Activated T-helper 2 cell treated with anti-CD3 and anti-CD28 coated beads, Interferon-gamma antibody, Interleukin-2, Interleukin-4, amounts not matched to agents 10 μg/mL and 5 μg/mL and 100 μg/mL, durations not matched to agents 14 hours and 24 hours and 36 hours (primary cell): ENCODE results near the gene HPRT1. TPM values are rescaled to one million over a fixed set of nuclear protein-coding genes. Genes with fewer than 3 reads are reported as not detected.
"Not testable (repeated sequence)": the region's sequence is repeated elsewhere in the genome, so short reads cannot be mapped to it uniquely, and the experiment has no call there.

ENCODE experiments used
- DNase-seq: peaks from one replicate; pipeline ENCODE4 v3.0.0; 2021; ENCODE audit warnings: low spot score
- H3K27ac Mint-ChIP-seq: one replicate; pipeline ENCODE4 v1.8.0; 2021; ENCODE audit warnings: mixed read lengths
- H3K27me3 Mint-ChIP-seq: one replicate; pipeline ENCODE4 v1.8.0; 2021; ENCODE audit warnings: low read depth, mixed read lengths
- H3K36me3 Mint-ChIP-seq: one replicate; pipeline ENCODE4 v1.8.0; 2021; ENCODE audit warnings: low read depth, mixed read lengths
- H3K4me1 Mint-ChIP-seq: one replicate; pipeline ENCODE4 v1.8.0; 2021; ENCODE audit warnings: low read depth, mixed read lengths
- H3K4me3 Mint-ChIP-seq: one replicate; pipeline ENCODE4 v1.8.0; 2021; ENCODE audit warnings: low read depth, mild to moderate bottlenecking, moderate library complexity, mixed read lengths
- H3K9me3 Mint-ChIP-seq: one replicate; pipeline ENCODE4 v1.8.0; 2021; ENCODE audit warnings: mixed read lengths
- intact Hi-C: fragments of 100-400 bp; cut with micrococcal nuclease; formaldehyde crosslinking; loops from one replicate; pipeline ENCODE4 v1.15.1; 2023
- total RNA-seq: library from RNA; stranded (reverse); gene quantifications from 2 replicates; pipeline ENCODE4 v1.2.3, GENCODE V29; 2022

Gene HPRT1
- total RNA-seq, 1 donor from 2014 or later: 118 TPM

DNA sequence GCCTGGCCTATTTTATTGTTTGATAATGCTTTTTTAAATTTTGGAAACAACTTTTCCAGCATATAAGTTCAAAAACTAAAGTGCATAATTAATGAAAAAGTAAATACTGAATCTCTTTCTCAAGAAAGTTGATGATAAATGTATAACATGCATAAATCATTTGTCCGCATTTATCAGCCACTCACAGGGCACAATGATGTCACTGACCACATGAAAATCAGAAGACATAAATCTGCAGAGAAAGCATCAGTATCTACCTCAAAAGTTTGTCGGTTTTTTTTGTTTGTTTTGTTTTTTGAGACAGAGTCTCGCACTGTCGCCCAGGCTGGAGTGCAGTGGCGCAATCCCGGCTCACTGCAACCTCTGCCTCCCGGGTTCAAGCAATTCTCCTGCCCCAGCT is 5.5 kb upstream of the HPRT1 start:
- Mint-ChIP-seq H3K4me1 (peaks cover 3% of the 10 kb centered on the region), H3K27ac (no peak overlapping the region), H3K4me3 (no peak overlapping the region), H3K36me3 (peaks cover 3% of the 10 kb centered on the region), H3K9me3 (no peaks in the 10 kb centered on the region), H3K27me3 (no peaks in the 10 kb centered on the region)
- no peak for DNase-seq
- intact Hi-C loops: no loop called here

DNA sequence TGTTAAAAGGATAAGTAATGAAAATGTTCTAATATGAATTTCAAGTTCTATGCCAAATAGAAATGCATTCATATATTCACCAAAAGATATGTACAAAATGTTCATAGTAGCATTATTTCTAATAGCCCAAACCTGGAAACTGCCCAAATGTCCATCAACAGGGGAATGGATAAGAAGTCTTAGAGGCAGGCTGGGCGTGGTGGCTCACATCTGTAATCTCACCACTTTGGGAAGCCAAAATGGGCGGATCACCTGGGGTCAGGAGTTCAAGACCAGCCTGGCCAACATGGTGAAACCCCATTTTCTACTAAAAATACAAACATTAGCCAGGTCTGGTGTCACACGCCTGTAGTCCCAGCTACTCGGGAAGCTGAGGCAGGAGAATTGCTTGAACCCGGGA is 2.3 kb upstream of the HPRT1 start:
- Mint-ChIP-seq H3K4me3 (no peak overlapping the region), H3K4me1 (peaks cover 3% of the 10 kb centered on the region), H3K36me3 (peaks cover 9% of the 10 kb centered on the region), H3K9me3 (no peaks in the 10 kb centered on the region), H3K27ac (no peak overlapping the region), H3K27me3 (no peaks in the 10 kb centered on the region)
- no peak for DNase-seq
- intact Hi-C loops: no loop called here

- Mint-ChIP-seq H3K27ac (peak overlapping the region; percentile 68), H3K4me1 (peaks cover 14% of the 10 kb centered on the region), H3K27me3 (no peaks in the 10 kb centered on the region), H3K36me3 (peaks cover 11% of the 10 kb centered on the region), H3K9me3 (no peaks in the 10 kb centered on the region), H3K4me3 (peak overlapping the region; percentile 75)
- DNase-seq: no peak
- intact Hi-C loops: loop anchor here (2.0 kb wide), 1 partner anchor 83 kb away; no protein-coding TSS in a partner anchor
Observed at GRCh38 chrX:134459683-134460004, 321 bp upstream of the HPRT1 start.

- peaks cover 16% of the 10 kb centered on the region for H3K4me1 Mint-ChIP-seq
- H3K4me3 Mint-ChIP-seq: peak overlapping the region; percentile 88
- H3K9me3 Mint-ChIP-seq: no peaks in the 10 kb centered on the region
- peak overlapping the region; percentile 88 for H3K27ac Mint-ChIP-seq
- intact Hi-C loops: loop anchor here (2.0 kb wide), 1 partner anchor 84 kb away; no protein-coding TSS in a partner anchor
- no peaks in the 10 kb centered on the region for H3K27me3 Mint-ChIP-seq
- DNase-seq: no peak
- H3K36me3 Mint-ChIP-seq: peaks cover 12% of the 10 kb centered on the region
Observed at GRCh38 chrX:134460862-134461220, 876 bp downstream of the HPRT1 start.

DNA sequence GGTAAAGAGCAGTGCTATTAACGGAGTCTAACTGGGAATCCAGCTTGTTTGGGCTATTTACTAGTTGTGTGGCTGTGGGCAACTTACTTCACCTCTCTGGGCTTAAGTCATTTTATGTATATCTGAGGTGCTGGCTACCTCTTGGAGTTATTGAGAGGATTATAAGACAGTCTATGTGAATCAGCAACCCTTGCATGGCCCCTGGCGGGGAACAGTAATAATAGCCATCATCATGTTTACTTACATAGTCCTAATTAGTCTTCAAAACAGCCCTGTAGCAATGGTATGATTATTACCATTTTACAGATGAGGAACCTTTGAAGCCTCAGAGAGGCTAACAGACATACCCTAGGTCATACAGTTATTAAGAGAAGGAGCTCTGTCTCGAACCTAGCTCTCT is 1.5 kb downstream of the HPRT1 start:
- DNase-seq: no peak
- Mint-ChIP-seq H3K27me3 (no peaks in the 10 kb centered on the region), H3K9me3 (no peaks in the 10 kb centered on the region), H3K4me1 (peaks cover 16% of the 10 kb centered on the region), H3K4me3 (peak overlapping the region; percentile 88), H3K36me3 (peaks cover 14% of the 10 kb centered on the region), H3K27ac (no peak overlapping the region)
- intact Hi-C loops: loop anchor here (2.0 kb wide), 1 partner anchor 85 kb away; no protein-coding TSS in a partner anchor

- Mint-ChIP-seq H3K36me3 (peaks cover 14% of the 10 kb centered on the region), H3K4me3 (peak overlapping the region; percentile 5), H3K27me3 (no peaks in the 10 kb centered on the region), H3K9me3 (no peaks in the 10 kb centered on the region), H3K27ac (no peak overlapping the region), H3K4me1 (peaks cover 14% of the 10 kb centered on the region)
- no peak for DNase-seq
- intact Hi-C loops: no loop called here
Observed at GRCh38 chrX:134462927-134463326, 3.0 kb downstream of the HPRT1 start.

GRCh38 chrX:134464453-134464852 is 4.5 kb downstream of the HPRT1 start:
- H3K27me3 Mint-ChIP-seq, DNase-seq, H3K4me3 Mint-ChIP-seq, H3K27ac Mint-ChIP-seq, H3K9me3 Mint-ChIP-seq, intact Hi-C loops: not testable (repeated sequence)
- H3K4me1 Mint-ChIP-seq: peaks cover 14% of the 10 kb centered on the region
- peaks cover 19% of the 10 kb centered on the region for H3K36me3 Mint-ChIP-seq

GRCh38 chrX:134469486-134469885 is 9.5 kb downstream of the HPRT1 start:
- H3K27ac Mint-ChIP-seq: no peak overlapping the region
- H3K27me3 Mint-ChIP-seq: no peaks in the 10 kb centered on the region
- intact Hi-C loops: no loop called here
- peaks cover 16% of the 10 kb centered on the region for H3K36me3 Mint-ChIP-seq
- H3K4me3 Mint-ChIP-seq: no peak overlapping the region
- no peak for DNase-seq
- no peaks in the 10 kb centered on the region for H3K9me3 Mint-ChIP-seq
- peaks cover 6% of the 10 kb centered on the region for H3K4me1 Mint-ChIP-seq

GRCh38 chrX:134470013-134470412 is 10.0 kb downstream of the HPRT1 start:
- no peak overlapping the region for H3K27ac Mint-ChIP-seq
- H3K9me3 Mint-ChIP-seq: no peaks in the 10 kb centered on the region
- intact Hi-C loops: no loop called here
- peaks cover 6% of the 10 kb centered on the region for H3K4me1 Mint-ChIP-seq
- H3K36me3 Mint-ChIP-seq: peaks cover 21% of the 10 kb centered on the region
- H3K27me3 Mint-ChIP-seq: no peaks in the 10 kb centered on the region
- DNase-seq: no peak
- no peak overlapping the region for H3K4me3 Mint-ChIP-seq

- Mint-ChIP-seq H3K9me3 (no peaks in the 10 kb centered on the region), H3K36me3 (peaks cover 27% of the 10 kb centered on the region), H3K27me3 (no peaks in the 10 kb centered on the region), H3K27ac (no peak overlapping the region), H3K4me1 (peaks cover 8% of the 10 kb centered on the region), H3K4me3 (no peak overlapping the region)
- intact Hi-C loops: no loop called here
- DNase-seq: no peak
Observed at GRCh38 chrX:134472041-134472440, 12.1 kb downstream of the HPRT1 start.

- DNase-seq: no peak
- no peaks in the 10 kb centered on the region for H3K9me3 Mint-ChIP-seq
- peaks cover 3% of the 10 kb centered on the region for H3K4me1 Mint-ChIP-seq
- intact Hi-C loops: no loop called here
- H3K4me3 Mint-ChIP-seq: no peak overlapping the region
- H3K27ac Mint-ChIP-seq: no peak overlapping the region
- H3K36me3 Mint-ChIP-seq: peaks cover 28% of the 10 kb centered on the region
- H3K27me3 Mint-ChIP-seq: no peaks in the 10 kb centered on the region
Observed at GRCh38 chrX:134476284-134476683, 16.3 kb downstream of the HPRT1 start.

- no peak for DNase-seq
- Mint-ChIP-seq H3K4me1 (peaks cover 3% of the 10 kb centered on the region), H3K9me3 (no peaks in the 10 kb centered on the region), H3K4me3 (no peak overlapping the region), H3K36me3 (peaks cover 33% of the 10 kb centered on the region), H3K27ac (no peak overlapping the region), H3K27me3 (no peaks in the 10 kb centered on the region)
- intact Hi-C loops: no loop called here
Observed at GRCh38 chrX:134478374-134478773, 18.4 kb downstream of the HPRT1 start.

- H3K4me3 Mint-ChIP-seq: no peak overlapping the region
- intact Hi-C loops: loop anchor here (5.0 kb wide), 1 partner anchor 282 kb away; no protein-coding TSS in a partner anchor
- peaks cover 3% of the 10 kb centered on the region for H3K4me1 Mint-ChIP-seq
- DNase-seq: no peak
- no peaks in the 10 kb centered on the region for H3K27me3 Mint-ChIP-seq
- H3K36me3 Mint-ChIP-seq: peaks cover 30% of the 10 kb centered on the region
- H3K9me3 Mint-ChIP-seq: no peaks in the 10 kb centered on the region
- no peak overlapping the region for H3K27ac Mint-ChIP-seq
Observed at GRCh38 chrX:134480061-134480460, 20.1 kb downstream of the HPRT1 start.

DNA sequence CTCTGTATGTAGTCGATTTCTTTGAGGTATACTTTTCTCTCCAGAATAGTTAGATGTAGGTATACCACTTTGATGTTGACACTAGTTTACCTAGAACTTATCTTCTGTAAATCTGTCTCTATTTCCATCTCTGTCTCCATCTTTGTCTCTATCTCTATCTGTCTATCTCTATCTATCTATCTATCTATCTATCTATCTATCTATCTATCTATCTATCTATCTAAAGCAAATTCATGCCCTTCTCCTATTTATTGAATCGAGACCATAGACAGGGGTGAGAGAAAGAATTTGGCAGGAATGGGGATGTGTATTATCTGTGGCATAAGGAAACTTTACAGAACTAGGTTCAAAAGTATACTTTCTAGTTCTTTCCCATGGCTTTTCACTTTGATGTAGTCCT is 21.4 kb downstream of the HPRT1 start:
- intact Hi-C loops: loop anchor here (5.0 kb wide), 1 partner anchor 281 kb away; no protein-coding TSS in a partner anchor
- H3K27ac Mint-ChIP-seq: no peak overlapping the region
- no peaks in the 10 kb centered on the region for H3K9me3 Mint-ChIP-seq
- no peaks in the 10 kb centered on the region for H3K27me3 Mint-ChIP-seq
- no peak for DNase-seq
- H3K36me3 Mint-ChIP-seq: peaks cover 29% of the 10 kb centered on the region
- no peak overlapping the region for H3K4me3 Mint-ChIP-seq
- H3K4me1 Mint-ChIP-seq: peaks cover under 1% of the 10 kb centered on the region
